A549 treated with dexamethasone at 1 μM for 4 hours (cell line): Measurements from ENCODE around the gene MAL. TPM values are rescaled to one million over a fixed set of nuclear protein-coding genes. Genes with fewer than 3 reads are reported as not detected.

Experiments
- total RNA-seq: library from RNA; stranded (reverse); fragments of 200-300 nt; extraction: Qiagen RNA extraction; gene quantifications from 5 replicates; pipeline ENCODE4 v1.2.3, GENCODE V29; 2022

The MAL gene
- total RNA-seq, result 0.11 to 0.32 TPM (median 0.24 TPM) in 4 of 5 replicates, not detected in the other

GRCh38 chr2:95025406-95026319 lies at the start of gene MAL:
Gene MAL, plus strand, starts transcription at chr2:95025708. Its CDS starts 85 bp downstream, at chr2:95025793.

Other genes with a start within 250 kb of the MAL start
- not detected in 5 replicates for gene TEKT4, start 154.3 kb upstream of the MAL start, total RNA-seq
- gene MRPS5, start 96.1 kb downstream of the MAL start, total RNA-seq, result 75.9 to 79.2 TPM (median 76.8 TPM) in 5 replicates
- 5.0 to 7.5 TPM (median 6.7 TPM) in 5 replicates for gene ZNF514, start 134.1 kb downstream of the MAL start, total RNA-seq
- gene ZNF2, start 140.1 kb downstream of the MAL start, total RNA-seq, result 3.0 to 4.4 TPM (median 4.3 TPM) in 5 replicates
- 0.36 to 0.91 TPM (median 0.69 TPM) in 5 replicates for gene ZNF892, start 181.8 kb downstream of the MAL start, total RNA-seq
- gene PROM2, start 248.7 kb downstream of the MAL start, total RNA-seq, result 0.02 TPM in 2 of 5 replicates, not detected in the others